Measurements from ENCODE around the gene LYRM4.

The LYRM4 gene

DNA sequence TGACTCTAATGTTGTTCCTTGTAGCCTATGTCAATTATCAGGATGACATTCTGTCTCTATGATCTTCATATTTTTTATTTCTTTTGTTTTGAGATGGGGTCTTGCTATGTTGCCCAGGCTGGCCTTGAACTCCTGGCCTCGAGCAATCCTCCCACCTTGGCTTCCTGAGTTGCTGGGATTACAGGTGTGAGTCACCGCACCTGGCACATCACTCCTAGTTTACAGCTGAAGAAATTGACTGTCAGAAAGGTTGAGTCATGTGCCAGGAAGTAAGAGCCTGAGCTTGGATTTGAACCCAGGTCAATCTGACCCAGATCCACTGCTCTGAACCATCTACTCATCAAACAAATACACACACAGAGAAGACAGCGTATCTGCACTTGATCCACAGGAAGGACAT, 161.2 kb downstream of the LYRM4 start:
- Histone ChIP-seq H3K27ac (ENCODE audit: low read length) (no peak overlapping the region), H3K36me3 (ENCODE audit: insufficient read depth, low read depth, low read length) (no peaks in the 10 kb centered on the region), H3K4me3 (ENCODE audit: low read length) (no peak overlapping the region), H3K9ac (ENCODE audit: low read depth, low read length) (no peak overlapping the region), H3K9me3 (ENCODE audit: insufficient read depth, low read depth, low read length) (no peaks in the 10 kb centered on the region), H3K27me3 (ENCODE audit: insufficient read depth, low read length) (no peaks in the 10 kb centered on the region), H3K4me1 (ENCODE audit: insufficient read depth, low read length) (no peaks in the 10 kb centered on the region)

- Histone ChIP-seq H3K9me3 (ENCODE audit: insufficient read depth, low read depth, low read length) (no peaks in the 10 kb centered on the region), H3K27ac (ENCODE audit: low read length) (no peak overlapping the region), H3K4me1 (ENCODE audit: insufficient read depth, low read length) (no peaks in the 10 kb centered on the region), H3K4me3 (ENCODE audit: low read length) (no peak overlapping the region), H3K36me3 (ENCODE audit: insufficient read depth, low read depth, low read length) (no peaks in the 10 kb centered on the region), H3K27me3 (ENCODE audit: insufficient read depth, low read length) (no peaks in the 10 kb centered on the region), H3K9ac (ENCODE audit: low read depth, low read length) (no peak overlapping the region)
Measured at GRCh38 chr6:5098501-5099270, 162.1 kb downstream of the LYRM4 start.

- 0 out of 2 replicates have a peak, but pooled peaks cover 6% of the 10 kb centered on the region for H3K27me3 ChIP-seq (ENCODE audit: insufficient read depth, low read length)
- H3K27ac ChIP-seq (ENCODE audit: low read length) = no peak overlapping the region
- H3K36me3 ChIP-seq (ENCODE audit: insufficient read depth, low read depth, low read length) = no peaks in the 10 kb centered on the region
- no peak overlapping the region for H3K4me3 ChIP-seq (ENCODE audit: low read length)
- no peaks in the 10 kb centered on the region for H3K9me3 ChIP-seq (ENCODE audit: insufficient read depth, low read depth, low read length)
- H3K4me1 ChIP-seq (ENCODE audit: insufficient read depth, low read length) = no peaks in the 10 kb centered on the region
- H3K9ac ChIP-seq (ENCODE audit: low read depth, low read length) = no peak overlapping the region
Measured at GRCh38 chr6:5096482-5096881, 164.3 kb downstream of the LYRM4 start.

DNA sequence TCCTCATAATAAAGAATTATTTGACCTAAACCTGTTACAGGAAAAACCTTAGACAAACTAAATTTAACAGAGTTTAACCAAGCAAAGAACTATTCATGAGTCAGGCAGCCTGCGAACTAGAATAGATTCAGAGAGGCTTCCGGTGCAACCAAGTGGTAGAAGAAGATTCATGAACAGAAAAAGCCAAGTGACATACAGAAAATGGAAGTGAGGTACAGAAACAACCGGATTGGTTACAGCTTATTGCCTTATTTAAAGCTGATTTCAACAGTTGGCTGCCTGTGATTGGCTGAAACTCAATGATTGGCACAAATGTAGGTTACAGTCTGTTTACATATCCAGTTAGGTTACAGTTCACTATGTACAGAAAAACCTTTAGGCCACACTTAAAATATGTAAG, 165.5 kb downstream of the LYRM4 start:
- H3K9me3 ChIP-seq (ENCODE audit: insufficient read depth, low read depth, low read length) = no peaks in the 10 kb centered on the region
- peaks cover 15% of the 10 kb centered on the region; the same call in 1 of the 2 replicates for H3K27me3 ChIP-seq (ENCODE audit: insufficient read depth, low read length)
- no peak overlapping the region for H3K4me3 ChIP-seq (ENCODE audit: low read length)
- no peak overlapping the region for H3K9ac ChIP-seq (ENCODE audit: low read depth, low read length)
- H3K27ac ChIP-seq (ENCODE audit: low read length) = no peak overlapping the region
- no peaks in the 10 kb centered on the region for H3K4me1 ChIP-seq (ENCODE audit: insufficient read depth, low read length)
- H3K36me3 ChIP-seq (ENCODE audit: insufficient read depth, low read depth, low read length) = no peaks in the 10 kb centered on the region

DNA sequence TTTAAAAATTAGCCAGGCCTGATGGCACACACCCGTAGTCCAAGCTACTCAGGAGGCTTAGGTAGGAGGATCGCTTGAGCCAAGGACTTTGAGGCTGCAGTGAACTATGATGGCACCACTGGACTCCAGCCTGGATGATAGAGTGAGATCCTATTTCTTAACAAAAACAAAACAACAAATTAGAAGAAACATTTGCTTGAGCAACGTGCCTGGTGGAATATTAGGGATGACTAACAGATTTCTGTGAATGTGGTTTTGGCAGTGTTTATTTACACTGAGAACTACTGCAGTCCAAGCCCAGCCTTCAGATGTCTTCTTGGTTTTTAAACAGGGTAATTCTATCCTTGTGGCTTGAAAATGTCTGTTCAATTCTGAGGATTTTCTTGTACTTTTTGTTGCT, 166.4 kb downstream of the LYRM4 start:
- no peaks in the 10 kb centered on the region for H3K4me1 ChIP-seq (ENCODE audit: insufficient read depth, low read length)
- no peak overlapping the region for H3K4me3 ChIP-seq (ENCODE audit: low read length)
- H3K27ac ChIP-seq (ENCODE audit: low read length) = no peak overlapping the region
- H3K9me3 ChIP-seq (ENCODE audit: insufficient read depth, low read depth, low read length) = no peaks in the 10 kb centered on the region
- peaks cover 22% of the 10 kb centered on the region; the same call in 1 of the 2 replicates for H3K27me3 ChIP-seq (ENCODE audit: insufficient read depth, low read length)
- H3K9ac ChIP-seq (ENCODE audit: low read depth, low read length) = no peak overlapping the region
- H3K36me3 ChIP-seq (ENCODE audit: insufficient read depth, low read depth, low read length) = no peaks in the 10 kb centered on the region

DNA sequence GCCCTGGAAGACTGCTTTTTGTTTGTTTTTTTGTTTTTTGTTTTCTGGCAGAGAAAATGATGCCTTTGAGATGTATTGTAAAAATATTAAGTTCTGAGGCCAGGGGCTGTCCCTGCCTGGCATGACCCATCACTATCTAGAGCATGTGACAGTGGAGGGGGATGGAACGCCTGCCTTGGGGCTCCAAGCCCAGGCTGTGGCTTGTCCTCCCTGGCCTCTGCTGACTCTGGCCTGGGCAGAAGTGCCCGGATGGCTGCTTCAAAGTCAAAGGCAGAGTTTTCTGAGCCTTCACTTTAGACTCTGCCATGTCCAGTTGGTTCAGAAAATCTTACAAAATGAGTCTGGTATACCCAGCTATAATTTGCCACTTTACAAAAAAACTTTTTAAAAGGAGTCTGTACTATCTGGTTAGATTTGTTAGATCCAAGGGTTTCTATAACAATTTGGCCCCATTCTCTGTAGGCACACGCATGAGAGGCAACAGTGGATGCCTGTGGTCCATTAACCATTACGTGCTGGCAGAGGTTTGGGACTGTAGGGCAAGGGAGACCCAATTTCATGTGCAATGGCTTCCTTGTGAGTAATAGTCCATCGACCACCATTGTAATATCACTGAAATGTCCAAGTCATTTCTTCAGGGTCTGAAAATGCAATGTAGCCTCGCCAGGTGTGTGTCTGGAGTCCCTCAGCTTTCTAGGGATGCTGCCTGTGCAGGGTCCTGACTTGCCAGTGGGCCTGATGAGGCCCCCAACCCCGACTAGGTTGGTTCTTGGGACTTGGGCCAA, 167.3 kb downstream of the LYRM4 start:
- H3K9me3 ChIP-seq (ENCODE audit: insufficient read depth, low read depth, low read length) = no peaks in the 10 kb centered on the region
- H3K4me3 ChIP-seq (ENCODE audit: low read length) = no peak overlapping the region
- H3K4me1 ChIP-seq (ENCODE audit: insufficient read depth, low read length) = no peaks in the 10 kb centered on the region
- H3K27ac ChIP-seq (ENCODE audit: low read length) = no peak overlapping the region
- H3K36me3 ChIP-seq (ENCODE audit: insufficient read depth, low read depth, low read length) = no peaks in the 10 kb centered on the region
- H3K9ac ChIP-seq (ENCODE audit: low read depth, low read length) = no peak overlapping the region
- H3K27me3 ChIP-seq (ENCODE audit: insufficient read depth, low read length) = peaks cover 22% of the 10 kb centered on the region; the same call in 1 of the 2 replicates

DNA sequence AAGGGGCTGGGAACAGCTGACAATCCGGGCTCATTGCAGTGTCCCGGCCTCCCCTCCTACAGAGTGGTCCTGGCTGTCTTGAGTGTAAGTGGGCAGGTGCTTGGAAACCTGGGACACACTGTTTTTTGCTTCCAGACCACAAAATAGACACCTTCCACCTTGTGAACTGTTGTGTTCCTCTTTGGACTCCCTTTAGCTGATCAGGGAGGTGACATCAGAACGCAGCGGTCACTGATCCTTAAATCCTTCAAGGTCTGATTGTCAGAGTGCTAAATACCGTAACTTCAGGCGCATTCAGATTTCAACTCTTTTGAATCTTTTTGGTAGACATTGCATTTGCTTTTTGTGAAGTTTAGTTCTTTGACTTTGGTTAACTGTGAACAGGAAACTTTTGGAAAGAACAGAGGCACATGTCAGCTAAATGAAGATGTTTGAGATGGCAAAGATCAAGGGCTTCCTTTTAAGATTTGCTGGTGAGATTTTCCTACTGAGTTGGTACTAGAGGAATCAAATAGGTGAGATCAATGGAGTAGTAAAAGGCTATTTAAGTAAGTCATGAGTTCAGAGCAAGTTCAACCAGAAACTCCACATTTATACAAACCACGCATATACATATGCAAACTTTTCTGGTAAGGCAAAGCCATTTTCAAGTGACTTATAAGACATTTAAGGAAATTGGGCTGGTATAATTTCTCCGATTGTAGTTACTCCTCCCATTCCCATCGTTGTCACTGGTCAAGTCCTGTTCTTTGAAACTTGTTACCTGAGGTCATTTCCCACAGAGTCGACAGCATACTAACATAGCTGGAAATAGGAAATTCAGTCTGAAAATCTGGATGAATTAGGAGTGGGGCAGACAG, 169.3 kb downstream of the LYRM4 start:
- no peak overlapping the region for H3K4me3 ChIP-seq (ENCODE audit: low read length)
- H3K4me1 ChIP-seq (ENCODE audit: insufficient read depth, low read length) = no peaks in the 10 kb centered on the region
- no peaks in the 10 kb centered on the region for H3K9me3 ChIP-seq (ENCODE audit: insufficient read depth, low read depth, low read length)
- peaks cover 36% of the 10 kb centered on the region for H3K27me3 ChIP-seq (ENCODE audit: insufficient read depth, low read length)
- no peak overlapping the region for H3K9ac ChIP-seq (ENCODE audit: low read depth, low read length)
- H3K27ac ChIP-seq (ENCODE audit: low read length) = no peak overlapping the region
- no peaks in the 10 kb centered on the region for H3K36me3 ChIP-seq (ENCODE audit: insufficient read depth, low read depth, low read length)

GRCh38 chr6:5090603-5091002, 170.1 kb downstream of the LYRM4 start:
- Histone ChIP-seq H3K9ac (ENCODE audit: low read depth, low read length) (no peak overlapping the region), H3K4me3 (ENCODE audit: low read length) (no peak overlapping the region), H3K27me3 (ENCODE audit: insufficient read depth, low read length) (peaks cover 44% of the 10 kb centered on the region), H3K27ac (ENCODE audit: low read length) (no peak overlapping the region), H3K4me1 (ENCODE audit: insufficient read depth, low read length) (no peaks in the 10 kb centered on the region), H3K9me3 (ENCODE audit: insufficient read depth, low read depth, low read length) (no peaks in the 10 kb centered on the region), H3K36me3 (ENCODE audit: insufficient read depth, low read depth, low read length) (no peaks in the 10 kb centered on the region)

DNA sequence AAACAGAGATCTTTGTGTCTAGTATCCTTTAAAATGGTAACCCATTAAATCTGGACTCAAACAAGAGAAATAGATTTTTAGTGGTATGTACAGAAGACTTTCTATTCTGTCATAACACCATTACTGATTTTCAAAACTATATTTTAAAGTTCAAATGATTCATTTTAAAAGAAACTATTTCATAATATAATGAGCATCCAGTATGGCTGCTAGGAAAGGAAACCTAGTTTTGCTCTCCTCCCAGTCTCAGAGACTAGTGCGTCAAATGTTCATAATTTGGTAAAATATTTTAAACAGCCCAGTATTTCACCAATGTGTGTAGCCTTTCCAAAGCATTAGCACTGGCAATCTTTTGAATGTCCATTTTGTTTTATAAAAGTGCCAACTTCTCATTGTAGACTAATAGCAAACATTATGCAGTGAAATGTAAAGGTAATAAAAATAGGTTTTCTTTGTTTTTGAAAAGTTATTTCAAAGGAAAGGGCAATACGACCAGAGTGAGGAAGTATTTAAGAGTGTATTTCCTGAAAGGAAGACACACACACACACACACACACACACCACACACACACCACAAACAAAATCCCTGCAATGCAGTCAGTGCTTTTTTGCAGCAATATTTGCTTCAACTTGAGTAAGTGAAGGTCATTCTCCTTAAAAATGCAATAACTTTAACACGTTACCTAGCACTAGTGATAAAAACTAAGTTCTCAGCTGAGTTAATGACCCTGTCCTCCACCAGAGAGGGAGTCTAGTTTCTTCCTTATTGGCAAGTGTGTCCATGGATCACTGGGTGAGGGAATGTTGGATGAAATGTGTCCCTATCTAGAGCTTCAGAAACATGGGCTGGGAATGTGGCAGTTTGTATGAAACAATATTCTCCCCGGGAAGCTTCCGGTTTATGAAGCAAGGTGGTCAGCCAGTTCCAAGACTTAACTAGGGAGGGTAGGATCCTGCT, 171.0 kb downstream of the LYRM4 start:
- Histone ChIP-seq H3K4me3 (ENCODE audit: low read length) (no peak overlapping the region), H3K36me3 (ENCODE audit: insufficient read depth, low read depth, low read length) (no peaks in the 10 kb centered on the region), H3K4me1 (ENCODE audit: insufficient read depth, low read length) (no peaks in the 10 kb centered on the region), H3K9ac (ENCODE audit: low read depth, low read length) (no peak overlapping the region), H3K27me3 (ENCODE audit: insufficient read depth, low read length) (peaks cover 53% of the 10 kb centered on the region), H3K27ac (ENCODE audit: low read length) (no peak overlapping the region), H3K9me3 (ENCODE audit: insufficient read depth, low read depth, low read length) (no peaks in the 10 kb centered on the region)

- Histone ChIP-seq H3K36me3 (ENCODE audit: insufficient read depth, low read depth, low read length) (no peaks in the 10 kb centered on the region), H3K9me3 (ENCODE audit: insufficient read depth, low read depth, low read length) (no peaks in the 10 kb centered on the region), H3K27me3 (ENCODE audit: insufficient read depth, low read length) (peaks cover 63% of the 10 kb centered on the region), H3K4me3 (ENCODE audit: low read length) (no peak overlapping the region), H3K4me1 (ENCODE audit: insufficient read depth, low read length) (no peaks in the 10 kb centered on the region), H3K9ac (ENCODE audit: low read depth, low read length) (no peak overlapping the region), H3K27ac (ENCODE audit: low read length) (no peak overlapping the region)
Measured at GRCh38 chr6:5088780-5089179, 172.0 kb downstream of the LYRM4 start.

- H3K27ac ChIP-seq (ENCODE audit: low read length) = no peak overlapping the region
- no peaks in the 10 kb centered on the region for H3K9me3 ChIP-seq (ENCODE audit: insufficient read depth, low read depth, low read length)
- peaks cover 77% of the 10 kb centered on the region for H3K27me3 ChIP-seq (ENCODE audit: insufficient read depth, low read length)
- H3K4me3 ChIP-seq (ENCODE audit: low read length) = no peak overlapping the region
- no peak overlapping the region for H3K9ac ChIP-seq (ENCODE audit: low read depth, low read length)
- no peaks in the 10 kb centered on the region for H3K4me1 ChIP-seq (ENCODE audit: insufficient read depth, low read length)
- no peaks in the 10 kb centered on the region for H3K36me3 ChIP-seq (ENCODE audit: insufficient read depth, low read depth, low read length)
Measured at GRCh38 chr6:5087389-5087788, 173.4 kb downstream of the LYRM4 start.

Data from iPS-20b (cell line).